Activated T-cell treated with anti-CD3 and anti-CD28 coated beads, Interleukin-2, amount 50 U/mL, for 72 hours (primary cell): ENCODE results near the gene COL18A1. TPM values are rescaled to one million over a fixed set of nuclear protein-coding genes. Genes with fewer than 3 reads are reported as not detected.
A peak's percentile ranks its signal among the peaks of the same experiment; 100 is the strongest.

ENCODE experiments used
- ATAC-seq, 2 donors: fragments of 150-1000 bp; cut with Tn5 transposase; replicated peaks in 1 of 2; 2 replicates each; pipeline ENCODE4 v1.10.0; 2021; ENCODE audit warnings: moderate library complexity in 2 of 2, mild to moderate bottlenecking in 1 of 2
- DNase-seq, 2 donors: peaks; one replicate each; pipeline ENCODE4 v3.0.0; 2021 to 2022; ENCODE audit warnings: mixed read lengths in 1 of 2
- H3K27ac Mint-ChIP-seq: one replicate; pipeline ENCODE4 v1.8.0; 2022; ENCODE audit warnings: mild to moderate bottlenecking, moderate library complexity, mixed read lengths
- H3K27me3 Mint-ChIP-seq: one replicate; pipeline ENCODE4 v1.8.0; 2022; ENCODE audit warnings: low read depth, mixed read lengths
- H3K36me3 Mint-ChIP-seq, 2 donors: one replicate each; pipeline ENCODE4 v1.8.0; 2022; ENCODE audit warnings: mixed read lengths in 2 of 2, mild to moderate bottlenecking in 1 of 2; ENCODE audit not compliant: insufficient read depth in 2 of 2
- H3K4me1 Mint-ChIP-seq: one replicate; pipeline ENCODE4 v1.8.0; 2022; ENCODE audit warnings: low read depth, mixed read lengths
- H3K4me3 Mint-ChIP-seq, 2 donors: one replicate each; pipeline ENCODE4 v1.8.0; 2022; ENCODE audit warnings: mild to moderate bottlenecking in 2 of 2, mixed read lengths in 2 of 2, moderate library complexity in 2 of 2
- H3K9me3 Mint-ChIP-seq, 2 donors: one replicate each; pipeline ENCODE4 v1.8.0; 2022; ENCODE audit warnings: mixed read lengths in 2 of 2
- total RNA-seq, 2 donors: library from RNA; stranded (reverse); gene quantifications; one replicate each; pipeline ENCODE4 v1.2.3, GENCODE V29; 2022

Gene COL18A1
- total RNA-seq, 2 donors from 2014 or later: 4.9 to 7.5 TPM

DNA sequence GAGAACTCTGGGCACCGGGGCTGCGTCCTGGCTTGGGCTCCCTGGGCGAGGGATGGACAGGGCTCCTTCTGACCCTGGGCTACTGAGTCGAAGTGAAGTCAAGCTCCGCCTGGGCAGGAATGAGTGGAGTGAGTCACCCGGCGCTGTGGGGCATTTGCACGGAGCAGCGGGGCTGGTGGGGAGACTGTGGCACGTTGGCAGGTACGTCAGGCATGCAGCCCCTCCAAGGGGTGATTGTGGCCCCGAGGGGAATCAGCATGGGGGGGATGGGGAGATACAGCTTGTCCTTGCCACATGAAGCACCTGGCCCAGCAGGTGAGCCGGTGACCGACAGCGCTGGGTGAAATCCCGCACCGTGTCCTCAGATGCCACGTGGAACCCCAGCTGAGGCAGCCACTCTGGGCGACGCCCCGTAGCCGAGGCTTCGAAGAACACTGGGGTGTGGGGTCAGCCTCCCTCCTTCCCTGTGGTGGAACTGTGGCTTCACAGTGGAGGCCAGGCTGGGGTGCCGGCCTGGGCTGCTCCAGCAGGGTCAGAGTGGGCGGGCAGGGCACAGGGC lies 62.3 kb downstream of the COL18A1 start:
- DNase-seq: no peak
- Mint-ChIP-seq H3K4me3 (no peak overlapping the region), H3K4me1 (peaks cover 9% of the 10 kb centered on the region), H3K9me3 (peaks cover 0 to 3% of the 10 kb centered on the region in 2 donors), H3K27ac (no peak overlapping the region), H3K27me3 (no peaks in the 10 kb centered on the region), H3K36me3 (peaks cover 4 to 5% of the 10 kb centered on the region in 2 donors)
- ATAC-seq: no peak

DNA sequence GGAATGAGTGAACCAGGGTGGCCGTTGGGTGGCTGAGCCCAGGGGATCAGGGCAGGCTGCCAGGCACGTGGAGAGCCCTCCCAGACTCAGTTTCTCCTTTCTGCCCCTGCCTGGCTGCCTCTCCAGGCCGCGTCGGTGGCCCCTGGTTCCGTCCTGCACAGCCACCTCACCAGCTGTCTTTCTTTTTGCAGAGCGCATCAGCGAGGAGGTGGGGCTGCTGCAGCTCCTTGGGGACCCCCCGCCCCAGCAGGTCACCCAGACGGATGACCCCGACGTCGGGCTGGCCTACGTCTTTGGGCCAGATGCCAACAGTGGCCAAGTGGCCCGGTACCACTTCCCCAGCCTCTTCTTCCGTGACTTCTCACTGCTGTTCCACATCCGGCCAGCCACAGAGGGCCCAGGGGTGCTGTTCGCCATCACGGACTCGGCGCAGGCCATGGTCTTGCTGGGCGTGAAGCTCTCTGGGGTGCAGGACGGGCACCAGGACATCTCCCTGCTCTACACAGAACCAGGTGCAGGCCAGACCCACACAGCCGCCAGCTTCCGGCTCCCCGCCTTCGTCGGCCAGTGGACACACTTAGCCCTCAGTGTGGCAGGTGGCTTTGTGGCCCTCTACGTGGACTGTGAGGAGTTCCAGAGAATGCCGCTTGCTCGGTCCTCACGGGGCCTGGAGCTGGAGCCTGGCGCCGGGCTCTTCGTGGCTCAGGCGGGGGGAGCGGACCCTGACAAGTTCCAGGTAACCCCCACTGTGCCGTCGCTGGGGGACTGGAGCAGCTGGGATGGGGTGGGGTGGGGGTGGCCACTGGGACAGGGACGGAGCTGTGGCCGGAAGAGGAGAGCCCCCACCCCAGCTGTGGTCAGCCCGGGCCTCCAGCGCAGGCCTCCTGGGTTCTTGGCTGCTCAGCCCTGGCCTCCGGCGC lies 63.3 kb downstream of the COL18A1 start:
- Mint-ChIP-seq H3K9me3 (no peaks in the 10 kb centered on the region), H3K27me3 (no peaks in the 10 kb centered on the region), H3K27ac (no peak overlapping the region), H3K4me1 (peaks cover 9% of the 10 kb centered on the region), H3K4me3 (no peak overlapping the region), H3K36me3 (no peaks in the 10 kb centered on the region)
- no peak for DNase-seq
- ATAC-seq: no peak

DNA sequence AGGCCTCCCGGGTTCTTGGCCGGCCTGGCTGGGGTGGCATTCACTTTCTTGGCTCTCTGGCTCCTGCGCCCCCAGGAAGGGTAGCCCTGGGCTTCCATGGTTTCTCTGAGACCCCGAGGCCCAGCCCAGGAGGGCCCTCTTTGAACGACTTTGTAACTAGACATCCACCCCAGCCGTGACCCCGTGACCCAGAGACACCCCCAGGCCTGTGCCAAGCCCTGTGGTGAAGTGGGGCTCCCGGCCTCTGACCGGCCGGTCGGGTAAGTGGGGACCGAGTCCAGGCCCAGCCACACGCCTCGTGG lies 64.0 kb downstream of the COL18A1 start:
- Mint-ChIP-seq H3K4me3 (no peak overlapping the region), H3K4me1 (peaks cover 9% of the 10 kb centered on the region), H3K36me3 (no peaks in the 10 kb centered on the region), H3K27ac (no peak overlapping the region), H3K27me3 (no peaks in the 10 kb centered on the region), H3K9me3 (no peaks in the 10 kb centered on the region)
- no peak for DNase-seq
- ATAC-seq: no peak

DNA sequence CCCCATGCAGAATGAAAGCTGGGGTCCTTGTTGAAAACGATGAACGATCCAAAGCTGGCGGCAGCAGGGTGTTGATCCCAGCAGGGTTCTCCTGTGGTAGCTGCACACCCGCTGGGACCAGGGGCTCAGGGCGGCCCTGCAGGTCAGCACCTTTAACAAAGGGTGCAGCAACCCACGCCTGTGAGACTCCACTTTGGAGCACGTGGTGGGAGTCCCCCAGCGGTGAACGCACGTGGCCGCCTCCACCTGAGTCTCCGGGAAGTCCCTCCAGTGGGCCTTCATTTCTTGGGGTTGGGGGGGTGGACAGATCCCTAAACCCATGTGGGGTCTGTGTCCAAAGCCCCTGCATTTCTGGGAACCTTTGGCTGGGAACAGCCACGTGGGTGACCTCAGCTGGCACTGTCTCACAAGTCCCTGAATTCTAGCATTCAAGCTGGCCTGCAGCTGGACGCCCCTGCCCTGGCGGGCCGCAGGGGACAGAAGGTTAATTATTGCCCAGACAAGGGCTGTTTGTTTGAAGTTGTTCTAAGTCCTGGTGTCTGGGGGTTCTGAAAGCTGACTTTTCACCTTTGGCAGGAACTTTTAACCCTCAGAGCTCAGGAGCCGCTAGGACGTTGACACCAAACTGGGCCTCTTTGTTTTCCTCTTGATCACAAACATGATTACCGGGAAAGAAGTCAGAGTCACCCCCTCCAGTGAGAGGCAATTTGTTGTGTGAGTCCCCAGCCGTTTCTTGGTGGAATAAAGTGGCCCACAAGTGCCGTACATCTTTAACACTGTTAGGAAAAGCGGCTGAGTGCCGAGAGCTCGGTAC lies 64.5 kb downstream of the COL18A1 start:
- ATAC-seq (no peak), DNase-seq (no peak)
- Mint-ChIP-seq H3K36me3 (peaks cover 0 to 1% of the 10 kb centered on the region in 2 donors), H3K27me3 (no peaks in the 10 kb centered on the region), H3K9me3 (peaks cover 3% of the 10 kb centered on the region in 2 donors), H3K27ac (no peak overlapping the region), H3K4me1 (peaks cover 9% of the 10 kb centered on the region), H3K4me3 (no peak overlapping the region)

GRCh38 chr21:45470087-45470515 lies 65.1 kb downstream of the COL18A1 start:
- Mint-ChIP-seq H3K36me3 (peaks cover 0 to 1% of the 10 kb centered on the region in 2 donors), H3K27me3 (no peaks in the 10 kb centered on the region), H3K4me1 (peaks cover 9% of the 10 kb centered on the region), H3K9me3 (peaks cover 3% of the 10 kb centered on the region in 2 donors), H3K27ac (no peak overlapping the region), H3K4me3 (no peak overlapping the region)
- DNase-seq (no peak), ATAC-seq (no peak)

DNA sequence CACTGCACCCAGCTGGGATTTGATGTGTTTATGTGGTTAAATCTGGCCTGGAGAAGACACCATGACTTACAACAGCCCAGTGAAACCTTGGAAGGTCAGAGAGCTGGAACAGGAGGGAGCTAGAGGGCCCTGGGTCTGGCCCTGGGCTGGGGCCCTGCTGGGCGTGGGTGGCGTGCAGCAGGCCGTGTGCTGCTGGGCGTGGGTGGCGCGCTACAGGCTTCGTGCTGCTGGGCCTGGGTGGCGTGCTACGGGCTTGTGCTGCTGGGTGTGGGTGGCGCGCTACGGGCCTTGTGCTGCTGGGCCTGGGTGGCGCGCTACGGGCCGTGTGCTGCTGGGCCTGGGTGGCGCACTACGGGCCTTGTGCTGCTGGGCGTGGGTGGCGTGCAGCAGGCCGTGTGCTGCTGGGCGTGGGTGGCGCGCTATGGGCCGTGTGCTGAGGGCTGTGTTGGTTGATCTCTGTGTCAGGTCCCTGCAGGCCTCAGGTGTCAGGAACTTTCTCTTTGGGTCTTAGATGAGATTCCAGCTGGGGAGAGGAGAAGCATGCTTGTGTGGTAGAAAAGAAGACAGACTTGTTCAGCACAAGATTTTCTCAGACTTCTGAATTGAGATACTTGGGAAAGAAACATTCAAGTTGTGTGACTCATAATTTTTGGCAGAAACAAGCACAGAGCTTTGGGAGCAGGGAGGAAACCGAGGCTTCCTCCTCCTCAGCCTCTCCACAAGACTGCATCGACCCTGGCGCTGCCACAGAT lies 66.0 kb downstream of the COL18A1 start:
- Mint-ChIP-seq H3K27ac (no peak overlapping the region), H3K4me3 (peak overlapping the region in 1 of 2 donors; percentile 39), H3K36me3 (peaks cover 0 to 1% of the 10 kb centered on the region in 2 donors), H3K4me1 (peaks cover 9% of the 10 kb centered on the region), H3K27me3 (no peaks in the 10 kb centered on the region), H3K9me3 (peaks cover 3% of the 10 kb centered on the region in 2 donors)
- ATAC-seq (peak in 1 of 2 donors; percentile 76), DNase-seq (peak in 1 of 2 donors; percentile 26)

DNA sequence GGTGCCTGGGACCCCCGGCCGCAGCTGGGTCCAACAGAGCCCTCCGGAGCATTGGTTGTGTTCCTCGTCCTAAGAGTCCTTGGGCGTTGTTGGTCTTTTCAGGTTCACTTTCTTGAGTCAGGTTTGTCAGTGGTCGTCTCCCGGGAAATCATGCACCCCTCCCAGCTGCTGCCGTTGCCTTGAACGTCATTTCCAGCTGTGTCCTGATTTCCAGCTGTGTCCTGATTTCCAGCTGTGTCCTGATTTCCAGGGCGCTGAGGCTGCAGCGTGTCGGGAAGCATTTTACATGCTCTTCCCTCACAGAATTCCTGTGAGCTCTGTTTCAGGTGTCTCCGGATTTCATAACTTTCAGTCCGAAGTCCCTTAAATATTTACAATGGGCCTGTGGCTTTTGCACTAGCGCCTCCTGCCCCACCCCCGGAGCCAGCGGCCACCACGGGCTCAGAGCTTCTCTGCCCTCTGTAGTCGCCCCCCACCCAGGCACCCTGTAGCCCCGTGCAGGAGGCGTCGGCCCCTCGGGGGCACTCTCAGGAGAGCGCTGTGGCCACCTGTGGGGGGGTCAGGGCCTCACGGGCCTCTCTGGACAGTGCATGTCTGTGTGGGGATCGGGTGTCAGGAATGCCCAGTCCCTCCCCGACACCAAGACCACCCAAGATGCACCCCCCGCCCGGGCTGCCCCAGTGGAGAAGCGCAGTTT lies 66.7 kb downstream of the COL18A1 start:
- peaks cover 3% of the 10 kb centered on the region in 2 donors for H3K9me3 Mint-ChIP-seq
- no peaks in the 10 kb centered on the region for H3K27me3 Mint-ChIP-seq
- H3K27ac Mint-ChIP-seq: no peak overlapping the region
- H3K4me1 Mint-ChIP-seq: peaks cover 13% of the 10 kb centered on the region
- H3K36me3 Mint-ChIP-seq: peaks cover 0 to 1% of the 10 kb centered on the region in 2 donors
- no peak overlapping the region for H3K4me3 Mint-ChIP-seq
- no peak for ATAC-seq
- no peak for DNase-seq

DNA sequence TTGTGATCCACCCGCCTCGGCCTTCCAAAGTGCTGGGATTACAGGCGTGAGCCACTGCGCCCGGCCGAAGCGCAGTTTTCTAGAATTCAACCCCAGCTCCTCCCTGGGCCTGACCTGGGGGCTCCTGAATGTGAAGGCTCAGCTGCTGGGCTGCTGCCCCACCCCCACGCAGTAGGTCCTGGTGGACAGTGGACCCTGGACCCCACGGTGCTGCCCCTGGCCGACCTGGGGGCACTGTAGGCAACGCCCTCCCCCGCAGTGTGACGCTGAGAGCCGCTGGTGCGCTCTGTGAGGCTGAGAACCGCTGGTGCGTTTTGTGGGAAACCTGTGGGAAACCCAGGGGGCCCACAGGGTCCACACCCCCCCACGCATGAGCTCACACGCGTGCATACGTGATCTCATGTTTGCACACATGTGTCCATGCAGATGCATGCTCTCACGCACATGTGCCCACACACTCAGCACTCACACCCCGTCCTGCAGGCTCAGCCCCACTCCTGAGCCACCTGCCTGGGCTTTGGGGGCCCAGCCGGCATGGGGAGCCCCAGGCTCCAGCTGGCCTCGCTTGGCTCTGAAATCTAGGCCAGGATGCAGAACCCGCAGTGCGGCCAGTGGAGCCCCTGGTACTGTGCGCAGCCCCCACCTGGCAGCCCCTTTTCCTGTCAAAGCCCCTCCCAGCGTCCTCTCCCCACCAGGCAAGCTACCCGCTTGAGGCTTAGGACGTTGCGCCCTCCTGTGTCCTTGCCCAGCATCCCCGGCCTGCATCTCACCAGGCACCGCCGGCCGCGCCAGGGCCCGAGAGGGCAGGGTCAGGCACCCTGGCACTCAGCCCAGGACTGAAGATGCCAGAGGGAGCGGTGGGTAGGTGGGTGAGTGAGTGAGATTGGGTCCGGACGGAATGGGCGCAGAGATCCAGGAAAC lies 67.7 kb downstream of the COL18A1 start:
- Mint-ChIP-seq H3K27me3 (no peaks in the 10 kb centered on the region), H3K9me3 (peaks cover 3% of the 10 kb centered on the region in 2 donors), H3K27ac (no peak overlapping the region), H3K4me3 (no peak overlapping the region), H3K36me3 (peaks cover 0 to 1% of the 10 kb centered on the region in 2 donors), H3K4me1 (peaks cover 14% of the 10 kb centered on the region)
- ATAC-seq (no peak), DNase-seq (no peak)

DNA sequence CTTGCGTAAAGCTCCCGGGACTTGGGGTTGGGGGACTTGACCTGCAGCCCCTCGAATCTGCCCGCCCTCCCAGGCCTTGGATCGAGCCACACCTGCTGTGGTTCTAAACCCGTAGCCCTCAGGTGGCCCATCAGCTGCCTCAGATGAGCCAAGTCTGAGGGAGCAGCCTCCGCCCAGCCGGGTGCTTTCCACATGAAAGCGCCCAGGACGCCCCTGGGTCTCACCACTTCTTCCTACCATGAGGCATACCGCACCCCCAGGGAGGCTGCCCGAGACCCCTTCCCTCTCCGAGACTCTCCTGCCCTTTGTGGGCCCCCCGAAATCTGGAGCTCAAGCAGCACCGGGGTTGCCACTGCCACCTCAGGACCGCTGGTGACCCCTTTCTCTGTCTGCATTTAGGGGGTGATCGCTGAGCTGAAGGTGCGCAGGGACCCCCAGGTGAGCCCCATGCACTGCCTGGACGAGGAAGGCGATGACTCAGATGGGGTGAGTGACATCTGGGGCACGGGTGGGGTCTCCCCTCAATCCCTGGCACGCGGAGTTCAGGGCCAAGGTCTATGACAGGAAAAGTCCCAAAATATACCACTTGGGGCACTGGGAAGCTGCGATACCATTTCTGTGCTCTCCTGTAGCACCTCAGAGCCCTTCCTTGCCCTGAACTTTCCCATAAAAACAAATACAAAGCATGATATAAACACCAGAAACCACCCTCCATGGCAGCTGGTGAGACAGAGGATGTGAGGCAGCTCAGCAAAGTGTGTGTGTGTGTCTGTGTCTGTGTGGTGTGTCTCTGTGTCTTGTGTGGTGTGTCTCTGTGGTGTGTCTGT lies 68.7 kb downstream of the COL18A1 start:
- DNase-seq: no peak
- no peak for ATAC-seq
- H3K4me3 Mint-ChIP-seq: no peak overlapping the region
- H3K9me3 Mint-ChIP-seq: peaks cover 3% of the 10 kb centered on the region in 2 donors
- peaks cover 24% of the 10 kb centered on the region for H3K4me1 Mint-ChIP-seq
- no peaks in the 10 kb centered on the region for H3K27me3 Mint-ChIP-seq
- peaks cover 0 to 1% of the 10 kb centered on the region in 2 donors for H3K36me3 Mint-ChIP-seq
- H3K27ac Mint-ChIP-seq: no peak overlapping the region

DNA sequence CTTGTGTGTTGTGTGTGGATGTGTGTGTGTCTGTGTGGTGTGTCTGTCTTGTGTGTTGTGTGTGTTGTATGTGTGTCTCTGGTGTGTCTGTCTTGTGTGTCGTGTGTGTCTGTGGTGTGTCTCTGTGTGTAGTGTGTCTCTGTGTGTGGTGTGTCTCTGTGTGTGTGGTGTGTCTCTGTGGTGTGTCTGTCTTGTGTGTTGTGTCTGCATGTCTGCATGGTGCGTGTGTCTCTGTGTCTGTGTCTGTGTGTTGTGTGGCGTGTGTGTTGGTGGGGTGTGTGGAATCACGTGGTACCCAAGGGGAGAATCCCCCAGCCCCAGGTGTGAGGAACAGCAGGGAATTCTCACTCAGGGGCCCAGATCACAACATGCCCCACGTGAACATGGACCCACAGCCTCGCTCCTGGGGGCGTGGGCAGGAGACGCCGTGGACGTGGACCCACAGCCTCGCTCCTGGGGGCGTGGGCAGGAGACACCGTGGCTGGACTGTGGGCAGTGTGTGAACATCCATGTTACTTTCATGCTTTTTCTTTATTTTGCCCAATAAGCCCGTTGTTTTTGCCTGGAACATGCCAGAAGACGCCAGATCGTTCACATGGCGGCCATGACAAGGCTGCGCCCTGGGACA lies 69.5 kb downstream of the COL18A1 start:
- DNase-seq (no peak), ATAC-seq (no peak)
- H3K4me3 Mint-ChIP-seq: no peak overlapping the region
- peaks cover 3% of the 10 kb centered on the region in 2 donors for H3K9me3 Mint-ChIP-seq
- peaks cover 28% of the 10 kb centered on the region for H3K4me1 Mint-ChIP-seq
- H3K27me3 Mint-ChIP-seq: no peaks in the 10 kb centered on the region
- peaks cover 0 to 1% of the 10 kb centered on the region in 2 donors for H3K36me3 Mint-ChIP-seq
- no peak overlapping the region for H3K27ac Mint-ChIP-seq
